Peyer's patch (tissue), 4 donors: ENCODE measurements around the gene SYT10. TPM values are rescaled to one million over a fixed set of nuclear protein-coding genes. Genes with fewer than 3 reads are reported as not detected.
"Not testable (repeated sequence)": the region's sequence is repeated elsewhere in the genome, so short reads cannot be mapped to it uniquely, and the experiment has no call there.

Source experiments
- DNase-seq, 3 donors: peaks; one replicate each; pipeline ENCODE4 v3.0.0-alpha.2; 2017 to 2019
- H3K27ac ChIP-seq, 4 donors: fragments of 200-600 bp; sonication (generic); one replicate each; pipeline ENCODE4 v1.5.1; 2016 to 2019
- H3K27me3 ChIP-seq, 2 donors: fragments of 200-600 bp; sonication (generic); one replicate each; pipeline ENCODE4 v1.5.1; 2019
- H3K36me3 ChIP-seq, 3 donors: fragments of 200-600 bp; sonication (generic); one replicate each; pipeline ENCODE4 v1.5.1; 2016 to 2019
- H3K4me1 ChIP-seq, 4 donors: fragments of 200-600 bp; sonication (generic); one replicate each; pipeline ENCODE4 v1.5.1; 2016 to 2019
- H3K4me3 ChIP-seq, 4 donors: fragments of 200-600 bp; sonication (generic); 1 replicate in 3 of 4; 2 replicates in 1 of 4; pipeline ENCODE4 v1.5.1; 2016 to 2019; ENCODE audit warnings: mild to moderate bottlenecking in 1 of 4
- H3K9me3 ChIP-seq, 4 donors: fragments of 200-600 bp; sonication (generic); one replicate each; pipeline ENCODE4 v1.5.1; 2016 to 2019; ENCODE audit warnings: mild to moderate bottlenecking in 1 of 4
- CTCF ChIP-seq, 6 experiments: fragments of 450-650 bp in 4 of 6; fragments of 200-600 bp in 2 of 6; sonication (generic) in 1 of 6; IDR thresholded peaks; one replicate each; pipeline ENCODE4 v1.5.1; 2017 to 2019; ENCODE audit warnings: antibody characterized with exemption in 6 of 6, mild to moderate bottlenecking in 3 of 6, moderate library complexity in 1 of 6
- POLR2A ChIP-seq, 2 donors: fragments of 450-650 bp; IDR thresholded peaks; one replicate each; pipeline ENCODE4 v1.5.1; 2017; ENCODE audit warnings: antibody characterized with exemption in 2 of 2, mild to moderate bottlenecking in 2 of 2, moderate library complexity in 2 of 2
- total RNA-seq, 4 donors: library from RNA; depleted of rRNA; stranded (reverse); fragments of >200 nt; gene quantifications; one replicate each; pipeline ENCODE4 v1.1.0, GENCODE V29; 2016

SYT10 gene
- total RNA-seq, 4 donors from 2014 or later, result 0.13 to 0.28 TPM; not detected in 2

- Histone ChIP-seq H3K9me3 (no peaks in the 10 kb centered on the region), H3K4me1 (no peaks in the 10 kb centered on the region), H3K36me3 (no peaks in the 10 kb centered on the region), H3K4me3 (no peak overlapping the region), H3K27me3 (no peaks in the 10 kb centered on the region), H3K27ac (no peak overlapping the region)
- no peak for DNase-seq
- peak in 4 of 6 experiments; percentile 8 to 52 (median 47) for TF ChIP-seq CTCF (IDR thresholded peaks at IDR 0.05)
- no peak for TF ChIP-seq POLR2A (IDR thresholded peaks at IDR 0.05)
Measured at GRCh38 chr12:33427071-33427470, 12.5 kb downstream of the SYT10 start.

- Histone ChIP-seq H3K4me1 (no peaks in the 10 kb centered on the region), H3K36me3 (no peaks in the 10 kb centered on the region), H3K4me3 (no peak overlapping the region), H3K27ac (no peak overlapping the region), H3K9me3 (no peaks in the 10 kb centered on the region), H3K27me3 (no peaks in the 10 kb centered on the region)
- DNase-seq, result no peak
- TF ChIP-seq CTCF (IDR thresholded peaks at IDR 0.05) (no peak), POLR2A (IDR thresholded peaks at IDR 0.05) (no peak)
Measured at GRCh38 chr12:33423706-33424105, 15.9 kb downstream of the SYT10 start.

GRCh38 chr12:33412410-33412809 is 27.2 kb downstream of the SYT10 start:
- H3K27me3 ChIP-seq, H3K4me3 ChIP-seq, H3K9me3 ChIP-seq, DNase-seq, H3K27ac ChIP-seq, H3K36me3 ChIP-seq, H3K4me1 ChIP-seq: not testable (repeated sequence)

- H3K4me3 ChIP-seq, result no peak overlapping the region
- no peaks in the 10 kb centered on the region for H3K27me3 ChIP-seq
- H3K4me1 ChIP-seq, result no peaks in the 10 kb centered on the region
- H3K36me3 ChIP-seq, result no peaks in the 10 kb centered on the region
- DNase-seq, result no peak
- no peaks in the 10 kb centered on the region for H3K9me3 ChIP-seq
- H3K27ac ChIP-seq, result no peak overlapping the region
- TF ChIP-seq POLR2A (IDR thresholded peaks at IDR 0.05), result no peak
- TF ChIP-seq CTCF (IDR thresholded peaks at IDR 0.05), result no peak
Measured at GRCh38 chr12:33383503-33383902, 56.1 kb downstream of the SYT10 start.

GRCh38 chr12:33376153-33376552 is 63.5 kb downstream of the SYT10 start:
- Histone ChIP-seq H3K27me3 (no peaks in the 10 kb centered on the region), H3K9me3 (no peaks in the 10 kb centered on the region), H3K27ac (no peak overlapping the region), H3K36me3 (no peaks in the 10 kb centered on the region), H3K4me1 (no peaks in the 10 kb centered on the region), H3K4me3 (no peak overlapping the region)
- no peak for DNase-seq
- TF ChIP-seq POLR2A (IDR thresholded peaks at IDR 0.05) (no peak), CTCF (IDR thresholded peaks at IDR 0.05) (no peak)

- Histone ChIP-seq H3K4me3 (no peak overlapping the region), H3K4me1 (no peaks in the 10 kb centered on the region), H3K9me3 (no peaks in the 10 kb centered on the region), H3K27me3 (no peaks in the 10 kb centered on the region), H3K27ac (no peak overlapping the region), H3K36me3 (no peaks in the 10 kb centered on the region)
- TF ChIP-seq POLR2A (IDR thresholded peaks at IDR 0.05), result no peak
- no peak for TF ChIP-seq CTCF (IDR thresholded peaks at IDR 0.05)
- DNase-seq, result no peak
Measured at GRCh38 chr12:33370318-33370717, 69.3 kb downstream of the SYT10 start.
